Gastroesophageal sphincter (tissue), 4 donors: ENCODE data around the gene DNAH10. TPM values are rescaled to one million over a fixed set of nuclear protein-coding genes. Genes with fewer than 3 reads are reported as not detected.

ENCODE experiments used
- ATAC-seq: fragments of 150-250 bp; one replicate; pipeline ENCODE4 v1.9.1; 2016; ENCODE audit warnings: mild to moderate bottlenecking, moderate library complexity
- H3K27ac ChIP-seq, 4 donors: fragments of 200-600 bp; sonication (generic) in 3 of 4; 1 replicate in 3 of 4; 2 replicates in 1 of 4; pipeline ENCODE4 v1.5.1; 2016 to 2019
- H3K27me3 ChIP-seq: fragments of 200-600 bp; sonication (generic); one replicate; pipeline ENCODE4 v1.5.1; 2019
- H3K36me3 ChIP-seq, 2 donors: fragments of 200-600 bp; sonication (generic); one replicate each; pipeline ENCODE4 v1.5.1; 2019; ENCODE audit warnings: control low read depth in 1 of 2
- H3K4me1 ChIP-seq, 3 donors: fragments of 200-600 bp; sonication (generic); 1 replicate in 2 of 3; 2 replicates in 1 of 3; pipeline ENCODE4 v1.5.1; 2016 to 2019; ENCODE audit warnings: control low read depth in 2 of 3
- H3K4me3 ChIP-seq, 2 donors: fragments of 200-600 bp; sonication (generic); one replicate each; pipeline ENCODE4 v1.5.1; 2019; ENCODE audit warnings: mild to moderate bottlenecking in 1 of 2, moderate library complexity in 1 of 2
- H3K9me3 ChIP-seq, 3 donors: fragments of 200-600 bp; sonication (generic); one replicate each; pipeline ENCODE4 v1.5.1; 2017 to 2019; ENCODE audit warnings: control low read depth in 2 of 3
- CTCF ChIP-seq, 4 experiments: fragments of 200-600 bp in 2 of 4; fragments of 450-650 bp in 2 of 4; sonication (generic) in 1 of 4; IDR thresholded peaks; one replicate each; pipeline ENCODE4 v1.5.1; 2017 to 2019; ENCODE audit warnings: antibody characterized with exemption in 4 of 4, mild to moderate bottlenecking in 2 of 4, moderate library complexity in 2 of 4
- EP300 ChIP-seq: sonication (generic); formaldehyde crosslinking; IDR thresholded peaks from one replicate; pipeline ENCODE4 v1.6.1; 2017; ENCODE audit warnings: antibody characterized with exemption, mild to moderate bottlenecking
- POLR2A ChIP-seq, 2 donors: fragments of 450-650 bp; IDR thresholded peaks; one replicate each; pipeline ENCODE4 v1.6.1; 2017; ENCODE audit warnings: antibody characterized with exemption in 2 of 2, mild to moderate bottlenecking in 2 of 2, moderate library complexity in 1 of 2
- POLR2AphosphoS5 ChIP-seq: sonication (generic); formaldehyde crosslinking; IDR thresholded peaks from one replicate; pipeline ENCODE4 v1.6.1; 2017; ENCODE audit warnings: antibody characterized with exemption
- WGBS, 2 donors: methylation state at CpG; one replicate each; pipeline ENCODE4 v1.1.5; 2018; ENCODE audit warnings: low coverage in 1 of 2; 5-methylcytosine and 5-hydroxymethylcytosine counted together
- total RNA-seq, 4 donors: library from RNA; depleted of rRNA; stranded (reverse); fragments of >200 nt; gene quantifications; one replicate each; pipeline ENCODE4 v1.1.0, GENCODE V29; 2016

DNAH10 gene
- total RNA-seq, 4 donors from 2014 or later = not detected

GRCh38 chr12:123906711-123907420 lies 144.8 kb downstream of the DNAH10 start:
- H3K4me3 ChIP-seq = no peak overlapping the region
- no peak for ATAC-seq
- H3K27me3 ChIP-seq = peaks cover 24% of the 10 kb centered on the region
- 90 to 93% methylated on average over 5 to 6 of the region's 7 CpGs for WGBS, 2 donors
- H3K36me3 ChIP-seq = no peaks in the 10 kb centered on the region
- no peaks in the 10 kb centered on the region for H3K9me3 ChIP-seq
- no peaks in the 10 kb centered on the region for H3K4me1 ChIP-seq
- TF ChIP-seq POLR2AphosphoS5 = no peak
- TF ChIP-seq POLR2A (IDR thresholded peaks at IDR 0.05) = no peak
- TF ChIP-seq CTCF (IDR thresholded peaks at IDR 0.05) = no peak
- TF ChIP-seq EP300 = no peak
- H3K27ac ChIP-seq = no peak overlapping the region

DNA sequence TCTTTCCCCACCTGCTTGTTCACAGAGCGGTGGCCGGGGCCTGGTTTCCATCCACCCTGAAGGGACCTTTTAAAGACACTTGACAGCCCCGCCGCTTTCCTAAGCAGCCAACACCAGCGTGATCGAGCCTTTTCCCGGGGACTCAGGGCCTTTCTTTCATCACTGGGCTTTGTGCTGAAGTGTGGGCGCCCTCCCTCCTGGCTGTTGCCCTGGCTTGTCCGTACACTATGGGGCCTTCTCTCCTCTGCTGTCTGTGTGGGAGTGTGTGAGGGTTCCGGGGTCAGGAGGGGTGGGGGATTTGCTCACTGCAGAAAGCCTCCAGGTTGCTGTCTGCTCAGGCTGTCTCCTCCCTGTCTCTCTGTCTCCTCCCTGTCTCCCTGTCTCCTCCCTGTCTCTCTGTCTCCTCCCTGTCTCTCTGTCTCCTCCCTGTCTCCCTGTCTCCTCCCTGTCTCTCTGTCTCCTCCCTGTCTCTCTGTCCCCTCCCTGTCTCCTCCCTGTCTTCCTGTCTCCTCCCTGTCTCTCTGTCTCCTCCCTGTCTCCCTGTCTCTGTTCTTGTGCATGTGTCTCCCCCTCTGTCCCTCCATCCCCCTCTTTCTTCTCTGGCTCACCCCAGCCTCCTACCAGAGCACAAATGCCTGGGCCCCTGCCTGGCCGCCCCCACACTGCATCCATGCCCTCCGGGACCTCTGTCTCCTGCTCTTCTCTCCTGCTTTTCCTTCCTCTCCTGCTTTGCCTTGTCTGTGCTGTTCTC lies 145.8 kb downstream of the DNAH10 start:
- Histone ChIP-seq H3K9me3 (no peaks in the 10 kb centered on the region), H3K27ac (peak overlapping the region in 1 of 4 donors; percentile 47), H3K4me1 (no peaks in the 10 kb centered on the region), H3K4me3 (no peak overlapping the region), H3K27me3 (peaks cover 15% of the 10 kb centered on the region), H3K36me3 (no peaks in the 10 kb centered on the region)
- no peak for TF ChIP-seq CTCF (IDR thresholded peaks at IDR 0.05)
- TF ChIP-seq EP300 = no peak
- TF ChIP-seq POLR2A (IDR thresholded peaks at IDR 0.05) = no peak
- no peak for TF ChIP-seq POLR2AphosphoS5
- ATAC-seq = no peak
- WGBS, 2 donors = 50 to 53% methylated on average over 6 to 10 of the region's 12 CpGs

GRCh38 chr12:123908884-123909725 lies 147.0 kb downstream of the DNAH10 start:
- Histone ChIP-seq H3K9me3 (no peaks in the 10 kb centered on the region), H3K4me1 (no peaks in the 10 kb centered on the region), H3K27me3 (peaks cover 5% of the 10 kb centered on the region), H3K36me3 (no peaks in the 10 kb centered on the region), H3K4me3 (no peak overlapping the region), H3K27ac (no peak overlapping the region)
- no peak for TF ChIP-seq CTCF (IDR thresholded peaks at IDR 0.05)
- TF ChIP-seq EP300 = no peak
- no peak for TF ChIP-seq POLR2AphosphoS5
- no peak for TF ChIP-seq POLR2A (IDR thresholded peaks at IDR 0.05)
- ATAC-seq = no peak
- WGBS, 2 donors = 76 to 82% methylated on average over 9 to 20 of the region's 37 CpGs

DNA sequence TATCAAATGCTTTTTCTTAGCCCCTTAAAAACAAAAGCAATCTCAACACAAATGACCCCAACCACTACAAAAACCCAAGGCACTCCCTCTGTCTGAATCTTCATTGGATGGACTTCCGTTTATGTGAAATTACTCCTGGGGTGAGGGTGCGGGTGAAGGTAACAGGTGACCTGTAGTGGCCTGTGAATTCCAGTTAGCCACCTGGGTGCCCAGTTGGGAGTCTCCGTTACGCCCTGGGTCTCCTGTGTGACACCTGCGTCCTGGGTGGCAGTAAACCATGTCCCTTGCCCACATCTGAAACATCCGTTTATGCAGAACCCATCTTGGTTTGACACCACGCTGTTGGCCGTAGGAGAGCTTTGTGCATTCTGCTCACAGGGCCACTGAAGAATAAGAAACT lies 148.0 kb downstream of the DNAH10 start:
- no peak for ATAC-seq
- WGBS, 2 donors = 78 to 94% methylated on average over 6 to 7 of the region's 8 CpGs
- no peaks in the 10 kb centered on the region for H3K4me1 ChIP-seq
- H3K36me3 ChIP-seq = no peaks in the 10 kb centered on the region
- H3K4me3 ChIP-seq = no peak overlapping the region
- TF ChIP-seq POLR2AphosphoS5 (no peak), EP300 (no peak), POLR2A (IDR thresholded peaks at IDR 0.05) (no peak), CTCF (IDR thresholded peaks at IDR 0.05) (no peak)
- no peak overlapping the region for H3K27ac ChIP-seq
- peaks cover 12% of the 10 kb centered on the region for H3K27me3 ChIP-seq
- H3K9me3 ChIP-seq = no peaks in the 10 kb centered on the region
